GM12865 (cell line): ENCODE data around the gene DNAJC13.
"Not testable (repeated sequence)": the region's sequence is repeated elsewhere in the genome, so short reads cannot be mapped to it uniquely, and the experiment has no call there.

Experiments
- DNase-seq: peaks from one replicate; pipeline ENCODE4 v3.0.0; 2010; ENCODE audit warnings: low read depth
- H3K4me3 ChIP-seq: 2 replicates; pipeline ENCODE4 v1.5.1; 2011; ENCODE audit warnings: mild to moderate bottlenecking, low read depth, low read length, control low read depth
- CTCF ChIP-seq: IDR thresholded peaks from 2 replicates; pipeline ENCODE4 v1.5.1; 2011; ENCODE audit warnings: low read length, control low read depth, low read depth, inconsistent platforms; ENCODE audit not compliant: insufficient read depth; ENCODE audit errors: missing control alignments

The DNAJC13 gene

GRCh38 chr3:132396255-132396654, 21.0 kb upstream of the DNAJC13 start:
- no peak for TF ChIP-seq CTCF
- DNase-seq = no peak
- no peak overlapping the region for H3K4me3 ChIP-seq

GRCh38 chr3:132396776-132397175, 20.5 kb upstream of the DNAJC13 start:
- H3K4me3 ChIP-seq, DNase-seq: not testable (repeated sequence)

- DNase-seq = peak; percentile 70
- peak; percentile 79 for TF ChIP-seq CTCF
- no peak overlapping the region for H3K4me3 ChIP-seq
These were observed 18.0 kb upstream of the DNAJC13 start for GRCh38 chr3:132399054-132399929.

GRCh38 chr3:132401255-132401654, 16.0 kb upstream of the DNAJC13 start:
- H3K4me3 ChIP-seq = no peak overlapping the region
- TF ChIP-seq CTCF = no peak
- peak; percentile 66 for DNase-seq

GRCh38 chr3:132404276-132404675, 13.0 kb upstream of the DNAJC13 start:
- TF ChIP-seq CTCF = no peak
- no peak overlapping the region for H3K4me3 ChIP-seq
- DNase-seq = no peak

- DNase-seq = no peak
- no peak for TF ChIP-seq CTCF
- no peak overlapping the region for H3K4me3 ChIP-seq
These were observed 12.1 kb upstream of the DNAJC13 start for GRCh38 chr3:132405188-132405587.

- no peak for DNase-seq
- no peak overlapping the region for H3K4me3 ChIP-seq
These were observed 11.5 kb upstream of the DNAJC13 start for GRCh38 chr3:132405609-132406299.

More at GRCh38 chr3:132405609-132406299, 11.5 kb upstream of the DNAJC13 start:
- TF ChIP-seq CTCF = no peak
